ENCODE measurements around the gene SLC25A47. TPM values are rescaled to one million over a fixed set of nuclear protein-coding genes. Genes with fewer than 3 reads are reported as not detected.
"Not testable (repeated sequence)": the region's sequence is repeated elsewhere in the genome, so short reads cannot be mapped to it uniquely, and the experiment has no call there.

Gene SLC25A47
- total RNA-seq, 1 experiment from 2014 or later, result not detected

- no peak for DNase-seq
- no peak overlapping the region for H3K4me3 ChIP-seq (ENCODE audit: low read depth, low read length)
- ChIA-PET CTCF (interaction anchor here (0.6 to 1.1 kb wide), 2 partner anchors 82 to 350 kb away, joined by 3 to 4 read pairs; no protein-coding TSS in a partner anchor), POLR2A (no interaction called here)
- no peak overlapping the region for H3K27ac Mint-ChIP-seq (ENCODE audit: unreplicated experiment)
- no peaks in the 10 kb centered on the region for H3K27me3 ChIP-seq (replicated peaks; ENCODE audit: control insufficient read depth, insufficient read depth, low read length)
- no peaks in the 10 kb centered on the region; the same call in 1 of the 2 replicates for H3K36me3 ChIP-seq (ENCODE audit: control insufficient read depth, insufficient read depth, low read length)
- intact Hi-C loops (cut with micrococcal nuclease; ENCODE audit: unreplicated experiment), result no loop called here
- no TSS peak for BruUV-seq (replicated peaks)
- H3K36me3 Mint-ChIP-seq (ENCODE audit: insufficient read depth, unreplicated experiment), result peaks cover 27% of the 10 kb centered on the region
- no peaks in the 10 kb centered on the region for H3K4me1 ChIP-seq
- no peaks in the 10 kb centered on the region for H3K9me3 Mint-ChIP-seq (ENCODE audit: unreplicated experiment)
- H3K27me3 Mint-ChIP-seq (ENCODE audit: insufficient read depth, unreplicated experiment), result no peaks in the 10 kb centered on the region
- peaks cover 5% of the 10 kb centered on the region for H3K4me1 Mint-ChIP-seq (ENCODE audit: low read depth, unreplicated experiment)
- H3K9me3 ChIP-seq, result no peaks in the 10 kb centered on the region
- no peak overlapping the region for H3K4me3 Mint-ChIP-seq (ENCODE audit: unreplicated experiment)
- no peak for TF ChIP-seq CTCF (IDR thresholded peaks at IDR 0.05; ENCODE audit: insufficient read depth in 1 of 2, low read depth in 1 of 2, low read length in 1 of 2, severe bottlenecking in 1 of 2, unreplicated experiment in 1 of 2)
Observed at GRCh38 chr14:100295376-100296105, 27.6 kb upstream of the SLC25A47 start.

- DNase-seq, result no peak
- no peaks in the 10 kb centered on the region for H3K9me3 Mint-ChIP-seq (ENCODE audit: unreplicated experiment)
- no peaks in the 10 kb centered on the region for H3K9me3 ChIP-seq
- H3K27ac Mint-ChIP-seq (ENCODE audit: unreplicated experiment), result no peak overlapping the region
- H3K27me3 ChIP-seq (replicated peaks; ENCODE audit: control insufficient read depth, insufficient read depth, low read length), result no peaks in the 10 kb centered on the region
- no TSS peak for BruUV-seq (replicated peaks)
- H3K4me3 ChIP-seq (ENCODE audit: low read depth, low read length), result no peak overlapping the region
- H3K36me3 ChIP-seq (ENCODE audit: control insufficient read depth, insufficient read depth, low read length), result no peaks in the 10 kb centered on the region; the same call in 1 of the 2 replicates
- peaks cover 5% of the 10 kb centered on the region for H3K4me1 Mint-ChIP-seq (ENCODE audit: low read depth, unreplicated experiment)
- H3K27me3 Mint-ChIP-seq (ENCODE audit: insufficient read depth, unreplicated experiment), result no peaks in the 10 kb centered on the region
- peaks cover 21% of the 10 kb centered on the region for H3K36me3 Mint-ChIP-seq (ENCODE audit: insufficient read depth, unreplicated experiment)
- POLR2A ChIA-PET, result no interaction called here
- no peaks in the 10 kb centered on the region for H3K4me1 ChIP-seq
- CTCF ChIA-PET, result no interaction called here
- no peak overlapping the region for H3K4me3 Mint-ChIP-seq (ENCODE audit: unreplicated experiment)
- TF ChIP-seq CTCF (IDR thresholded peaks at IDR 0.05; ENCODE audit: insufficient read depth in 1 of 2, low read depth in 1 of 2, low read length in 1 of 2, severe bottlenecking in 1 of 2, unreplicated experiment in 1 of 2), result no peak
- intact Hi-C loops (cut with micrococcal nuclease; ENCODE audit: unreplicated experiment), result no loop called here
Observed at GRCh38 chr14:100296106-100296651, 27.0 kb upstream of the SLC25A47 start.

- H3K36me3 ChIP-seq (ENCODE audit: control insufficient read depth, insufficient read depth, low read length); H3K4me3 Mint-ChIP-seq (ENCODE audit: unreplicated experiment); CTCF ChIA-PET; H3K9me3 ChIP-seq; H3K9me3 Mint-ChIP-seq (ENCODE audit: unreplicated experiment); H3K4me3 ChIP-seq (ENCODE audit: low read depth, low read length); H3K27ac Mint-ChIP-seq (ENCODE audit: unreplicated experiment); H3K27me3 Mint-ChIP-seq (ENCODE audit: insufficient read depth, unreplicated experiment); BruUV-seq (replicated peaks); H3K27me3 ChIP-seq (replicated peaks; ENCODE audit: control insufficient read depth, insufficient read depth, low read length); H3K4me1 Mint-ChIP-seq (ENCODE audit: low read depth, unreplicated experiment); DNase-seq; intact Hi-C loops (cut with micrococcal nuclease; ENCODE audit: unreplicated experiment); H3K4me1 ChIP-seq; POLR2A ChIA-PET: not testable (repeated sequence)
- peaks cover 21% of the 10 kb centered on the region for H3K36me3 Mint-ChIP-seq (ENCODE audit: insufficient read depth, unreplicated experiment)
Observed at GRCh38 chr14:100296729-100297128, 26.4 kb upstream of the SLC25A47 start.
